HG03342 (cell line): ENCODE results near the gene PTPRU.

Experiments used
- ATAC-seq: cut with Tn5 transposase; IDR thresholded peaks from one replicate; pipeline ENCODE4 v1.9.1; 2021; ENCODE audit warnings: mild to moderate bottlenecking, moderate library complexity; ENCODE audit not compliant: unreplicated experiment

Gene PTPRU

DNA sequence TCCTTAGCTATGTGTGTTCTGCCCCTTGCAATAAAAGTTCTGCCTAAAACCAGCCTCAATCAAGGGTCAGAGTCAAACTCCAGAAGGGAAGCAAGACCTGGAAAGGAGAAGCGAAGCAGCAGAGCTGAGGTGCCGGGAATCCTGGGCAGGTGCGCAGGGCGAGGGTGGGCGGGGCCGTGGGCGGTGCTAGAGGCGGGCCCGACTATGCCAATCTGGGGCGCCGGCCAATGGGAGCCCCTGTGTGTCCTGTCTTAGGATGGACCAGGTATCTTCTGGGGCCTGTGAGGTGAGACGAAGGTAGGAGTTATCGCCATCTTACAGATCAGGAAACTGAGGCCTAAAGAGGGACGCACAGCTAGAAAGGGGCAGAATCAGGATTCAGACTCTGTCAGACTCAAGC, 120.3 kb downstream of the PTPRU start:
- no peak for ATAC-seq

DNA sequence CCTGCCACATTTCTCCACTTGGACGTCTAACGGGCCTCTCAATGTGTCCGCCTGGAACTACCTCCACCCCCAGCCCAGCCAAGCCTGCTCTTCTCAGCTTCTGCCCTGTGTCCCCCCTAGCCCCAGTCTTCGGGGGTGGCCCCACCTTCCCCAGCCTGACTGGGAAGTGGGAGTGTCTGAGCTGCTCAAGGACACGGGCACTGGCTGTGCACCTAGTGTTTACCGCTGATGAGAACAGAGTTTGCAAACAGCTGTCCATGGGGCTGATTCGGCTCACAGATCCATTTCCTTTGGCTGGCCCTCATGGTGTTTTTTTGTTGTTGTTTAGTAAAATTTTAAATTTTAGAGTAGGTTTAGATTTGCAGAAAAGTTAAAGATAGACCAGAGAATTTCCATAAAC, 121.1 kb downstream of the PTPRU start:
- no peak for ATAC-seq

DNA sequence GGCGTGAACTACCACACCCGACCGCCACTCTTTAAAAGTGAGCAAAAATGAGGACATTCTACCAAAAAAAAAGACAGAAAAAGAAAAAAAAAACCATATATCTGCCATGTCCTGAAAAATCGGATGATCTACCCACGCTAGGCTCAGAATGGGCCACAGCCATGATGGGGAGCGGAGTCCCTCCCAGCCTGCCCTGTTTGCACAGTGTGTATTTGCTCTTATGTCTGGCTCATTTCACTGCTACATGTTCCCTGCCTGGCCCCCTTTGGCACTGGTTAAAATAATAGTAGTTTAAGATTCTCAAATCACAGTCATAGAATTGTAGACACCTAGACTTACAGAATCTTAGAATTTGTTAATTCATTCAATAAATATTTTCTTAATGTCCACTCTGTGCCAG, 121.9 kb downstream of the PTPRU start:
- ATAC-seq: no peak

DNA sequence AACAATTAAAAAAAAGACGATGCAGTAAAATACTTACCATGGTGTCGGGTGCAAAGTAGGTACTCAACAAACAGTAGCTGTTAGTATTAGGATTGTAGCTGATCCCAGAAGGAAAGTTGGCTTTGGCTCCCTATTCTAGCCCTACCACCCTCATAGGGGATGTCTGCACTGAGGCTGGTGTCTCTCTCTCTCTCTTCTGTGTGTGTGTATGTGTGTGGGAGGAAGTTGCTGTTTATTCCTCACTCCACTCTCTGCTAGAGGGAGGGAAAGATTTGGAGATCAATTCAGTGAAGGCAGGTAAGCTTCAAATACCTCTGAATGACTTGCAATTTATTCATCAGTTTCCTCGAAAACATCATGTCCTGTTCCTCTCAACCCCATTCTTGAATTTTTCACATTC, 124.4 kb downstream of the PTPRU start:
- ATAC-seq: no peak

- no peak for ATAC-seq
Observed at GRCh38 chr1:29361686-29362085, 125.4 kb downstream of the PTPRU start.

DNA sequence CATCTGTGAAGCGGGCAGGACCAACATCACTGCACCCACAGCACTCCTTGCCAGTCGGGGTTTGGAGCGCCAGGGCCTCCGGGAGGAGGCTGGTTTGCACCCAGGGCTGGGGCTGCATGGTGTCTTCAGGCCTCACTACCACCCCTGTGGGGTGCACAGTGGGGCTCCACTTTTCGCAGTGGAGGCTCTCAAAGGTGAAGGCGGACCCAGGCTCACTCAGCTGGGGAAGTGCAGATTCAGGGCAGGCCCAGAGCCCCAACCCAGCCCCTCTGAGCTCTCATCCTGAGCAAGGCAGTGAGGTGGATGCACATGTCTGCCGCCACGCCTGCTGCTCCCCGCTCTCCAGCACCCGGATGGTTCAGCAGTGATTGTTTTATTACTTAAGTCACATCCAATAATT, 125.8 kb downstream of the PTPRU start:
- no peak for ATAC-seq

DNA sequence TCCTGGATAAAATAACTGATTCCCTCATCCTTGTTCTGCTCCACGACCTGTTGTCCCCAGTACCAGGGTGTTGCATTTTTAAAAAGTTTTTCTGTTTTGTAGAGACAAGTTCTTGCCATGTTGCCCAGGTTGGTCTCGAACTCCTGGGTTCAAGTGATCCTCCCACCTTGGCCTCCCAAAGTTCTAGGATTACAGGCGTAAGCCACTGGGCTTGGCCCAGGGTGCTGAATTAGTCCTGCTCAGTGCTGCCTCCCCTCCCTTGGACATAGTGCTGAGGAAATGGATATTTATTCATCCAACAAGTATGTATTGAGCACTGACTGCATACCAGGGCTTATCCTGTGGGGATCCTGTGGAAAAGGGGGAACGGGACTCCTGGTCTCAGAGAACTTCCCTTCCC, 126.4 kb downstream of the PTPRU start:
- ATAC-seq: no peak

- ATAC-seq: no peak
Observed at GRCh38 chr1:29363536-29363935, 127.2 kb downstream of the PTPRU start.

DNA sequence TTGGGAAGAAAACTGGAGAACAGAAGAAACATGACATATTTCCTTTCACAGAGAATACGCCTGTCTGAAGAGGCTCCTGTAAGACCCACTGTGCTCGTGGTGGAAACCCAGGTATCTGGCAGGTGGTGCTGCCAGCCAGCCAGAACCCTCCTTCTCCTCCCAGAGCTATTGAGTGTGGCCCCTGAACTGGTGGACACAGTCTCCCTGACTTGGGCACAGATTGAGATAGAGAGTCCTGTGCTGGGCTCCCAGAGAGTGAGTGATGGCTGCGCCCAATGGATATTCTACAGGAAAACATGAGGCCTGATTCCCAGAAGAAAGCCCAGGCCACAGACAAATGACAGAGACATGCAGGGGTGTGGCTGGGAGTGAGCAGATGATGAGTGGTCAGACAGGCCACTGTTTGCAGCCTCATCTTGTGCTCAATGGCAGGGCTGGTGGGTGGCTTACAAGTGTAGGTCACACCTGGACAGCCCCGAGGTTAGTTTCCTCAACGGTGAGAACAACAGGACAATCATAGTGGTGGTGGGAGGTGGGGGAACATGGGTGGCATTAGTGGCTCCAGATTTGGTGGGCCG, 127.9 kb downstream of the PTPRU start:
- ATAC-seq: no peak

- ATAC-seq: no peak
Observed at GRCh38 chr1:29365906-29366670, 129.8 kb downstream of the PTPRU start.

- ATAC-seq: no peak
Observed at GRCh38 chr1:29368936-29369932, 132.9 kb downstream of the PTPRU start.

- no peak for ATAC-seq
Observed at GRCh38 chr1:29370067-29370466, 133.7 kb downstream of the PTPRU start.

- no peak for ATAC-seq
Observed at GRCh38 chr1:29371332-29371731, 135.0 kb downstream of the PTPRU start.

DNA sequence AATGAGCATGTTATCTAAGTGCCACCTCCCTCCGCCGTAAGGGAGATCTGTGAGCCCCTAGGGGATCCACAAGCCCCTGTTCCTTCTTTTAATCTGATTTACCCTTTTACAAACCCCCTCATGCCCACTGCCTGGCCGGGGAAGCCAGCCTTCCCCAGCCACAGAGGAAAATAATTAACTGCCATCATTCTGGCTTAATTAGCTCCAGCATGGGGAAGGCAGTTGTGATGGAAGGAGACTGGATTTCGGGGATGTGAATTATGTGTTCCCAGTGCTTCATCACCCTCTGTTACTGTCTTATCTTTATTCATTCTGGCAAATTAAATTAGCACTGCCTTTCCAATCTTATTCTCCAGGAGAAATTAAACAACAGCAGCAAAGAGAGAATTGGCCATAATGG, 135.8 kb downstream of the PTPRU start:
- ATAC-seq: no peak
